Measurements from ENCODE around the gene DBP.

DBP gene

DNA sequence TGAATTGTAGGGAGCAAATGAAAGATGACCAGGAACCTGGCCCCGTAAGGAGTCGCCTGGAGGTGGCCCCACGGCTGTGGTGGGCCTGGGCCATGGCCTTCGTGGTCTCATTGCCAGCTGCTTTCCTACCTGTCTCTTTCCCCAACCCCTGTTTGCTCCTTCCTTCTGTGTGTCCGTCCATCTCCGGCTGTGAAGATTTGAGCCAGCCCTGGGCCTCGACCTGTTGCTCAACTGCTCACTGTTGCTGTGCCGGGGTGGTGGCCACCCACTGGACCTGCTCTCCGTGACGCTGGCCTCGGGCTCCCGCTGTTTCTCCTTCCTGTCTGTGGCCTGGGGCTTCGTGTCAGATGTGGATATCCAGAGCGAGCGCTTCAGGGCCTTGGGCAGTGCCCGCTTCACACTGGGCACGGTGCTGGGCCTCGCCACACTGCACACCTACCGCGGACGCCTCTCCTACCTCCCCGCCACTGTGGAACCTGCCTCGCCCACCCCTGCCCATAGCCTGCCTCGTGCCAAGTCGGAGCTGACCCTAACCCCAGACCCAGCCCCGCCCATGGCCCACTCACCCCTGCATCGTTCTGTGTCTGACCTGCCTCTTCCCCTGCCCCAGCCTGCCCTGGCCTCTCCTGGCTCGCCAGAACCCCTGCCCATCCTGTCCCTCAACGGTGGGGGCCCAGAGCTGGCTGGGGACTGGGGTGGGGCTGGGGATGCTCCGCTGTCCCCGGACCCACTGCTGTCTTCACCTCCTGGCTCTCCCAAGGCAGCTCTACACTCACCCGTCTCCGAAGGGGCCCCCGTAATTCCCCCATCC is 8.5 kb downstream of the DBP start:
- H3K27me3 Mint-ChIP-seq (ENCODE audit: low read depth), result no peaks in the 10 kb centered on the region
- H3K4me3 Mint-ChIP-seq, result peak overlapping the region in 1 of 3 experiments; percentile 35
- TF ChIP-seq CTCF (IDR thresholded peaks at IDR 0.05; ENCODE audit: unreplicated experiment in 3 of 3), result no peak

DNA sequence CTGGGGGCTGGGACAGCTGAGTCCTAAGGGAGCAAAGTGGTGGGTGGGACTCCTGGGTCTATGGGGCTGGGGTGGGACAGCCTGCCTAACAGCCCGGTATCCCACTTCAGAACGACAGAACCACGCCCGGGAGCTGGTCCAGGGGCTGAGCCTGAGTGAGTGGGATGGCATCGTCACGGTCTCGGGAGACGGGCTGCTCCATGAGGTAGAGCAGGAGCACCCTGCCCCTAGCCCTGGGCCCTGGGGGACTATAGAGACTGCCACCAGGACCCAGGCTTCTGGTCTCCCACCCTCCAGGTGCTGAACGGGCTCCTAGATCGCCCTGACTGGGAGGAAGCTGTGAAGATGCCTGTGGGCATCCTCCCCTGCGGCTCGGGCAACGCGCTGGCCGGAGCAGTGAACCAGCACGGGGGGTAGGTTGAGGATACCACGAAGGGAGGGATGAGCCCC is 9.3 kb downstream of the DBP start:
- Mint-ChIP-seq H3K4me1 (peaks cover 34% of the 10 kb centered on the region), H3K36me3 (ENCODE audit: low read depth) (no peaks in the 10 kb centered on the region), H3K9me3 (no peaks in the 10 kb centered on the region), H3K27me3 (ENCODE audit: low read depth) (no peaks in the 10 kb centered on the region), H3K27ac (no peak overlapping the region), H3K4me3 (no peak overlapping the region)
- no peak for TF ChIP-seq CTCF (IDR thresholded peaks at IDR 0.05; ENCODE audit: unreplicated experiment in 3 of 3)

More for the DNA sequence above, 8.5 kb downstream of the DBP start:
- no peaks in the 10 kb centered on the region for H3K36me3 Mint-ChIP-seq (ENCODE audit: low read depth)
- peaks cover 28% of the 10 kb centered on the region for H3K4me1 Mint-ChIP-seq
- H3K27ac Mint-ChIP-seq, result peak overlapping the region in 1 of 3 experiments; percentile 8
- H3K9me3 Mint-ChIP-seq, result no peaks in the 10 kb centered on the region

DNA sequence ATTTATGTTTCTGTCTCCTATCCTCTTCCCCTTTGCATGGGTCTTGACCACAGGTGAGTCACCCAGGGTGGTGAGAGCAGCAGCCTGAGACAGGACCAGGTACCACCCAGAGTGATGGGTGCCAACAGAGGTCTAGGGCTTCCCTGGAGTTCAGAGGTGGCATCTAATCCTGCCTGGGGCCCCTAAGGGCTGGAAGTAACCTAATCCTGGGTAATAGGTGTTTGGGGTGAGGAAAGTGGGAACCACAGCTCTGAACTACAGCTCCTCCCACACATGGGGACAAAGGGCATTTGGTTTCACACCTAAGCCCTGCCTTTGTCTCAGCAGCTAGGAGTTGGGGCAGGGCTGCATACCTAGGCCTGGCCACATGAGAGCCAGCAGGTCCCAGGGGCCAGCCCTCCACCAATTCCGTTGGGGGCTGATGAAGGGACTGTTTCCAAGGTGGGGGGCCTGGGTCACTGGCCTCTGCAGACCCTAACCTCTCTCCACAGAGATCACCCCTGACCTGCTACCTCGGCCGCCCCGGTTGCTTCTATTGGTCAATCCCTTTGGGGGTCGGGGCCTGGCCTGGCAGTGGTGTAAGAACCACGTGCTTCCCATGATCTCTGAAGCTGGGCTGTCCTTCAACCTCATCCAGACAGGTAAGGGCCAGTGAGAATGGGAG is 9.8 kb downstream of the DBP start:
- no peak for TF ChIP-seq CTCF (IDR thresholded peaks at IDR 0.05; ENCODE audit: unreplicated experiment in 3 of 3)
- peak overlapping the region in 2 of 3 experiments; percentile 31 to 51 for H3K4me3 Mint-ChIP-seq
- no peak overlapping the region for H3K27ac Mint-ChIP-seq
- peaks cover 33% of the 10 kb centered on the region for H3K4me1 Mint-ChIP-seq
- no peaks in the 10 kb centered on the region for H3K36me3 Mint-ChIP-seq (ENCODE audit: low read depth)
- H3K9me3 Mint-ChIP-seq, result no peaks in the 10 kb centered on the region
- no peaks in the 10 kb centered on the region for H3K27me3 Mint-ChIP-seq (ENCODE audit: low read depth)

- H3K4me1 Mint-ChIP-seq, result peaks cover 41% of the 10 kb centered on the region
- H3K36me3 Mint-ChIP-seq (ENCODE audit: low read depth), result no peaks in the 10 kb centered on the region
- TF ChIP-seq CTCF (IDR thresholded peaks at IDR 0.05; ENCODE audit: unreplicated experiment in 3 of 3), result no peak
- no peaks in the 10 kb centered on the region for H3K27me3 Mint-ChIP-seq (ENCODE audit: low read depth)
- H3K9me3 Mint-ChIP-seq, result no peaks in the 10 kb centered on the region
- H3K4me3 Mint-ChIP-seq, result peak overlapping the region in 1 of 3 experiments; percentile 90
- H3K27ac Mint-ChIP-seq, result no peak overlapping the region
Measured at GRCh38 chr19:48625891-48626327, 11.3 kb downstream of the DBP start.

DNA sequence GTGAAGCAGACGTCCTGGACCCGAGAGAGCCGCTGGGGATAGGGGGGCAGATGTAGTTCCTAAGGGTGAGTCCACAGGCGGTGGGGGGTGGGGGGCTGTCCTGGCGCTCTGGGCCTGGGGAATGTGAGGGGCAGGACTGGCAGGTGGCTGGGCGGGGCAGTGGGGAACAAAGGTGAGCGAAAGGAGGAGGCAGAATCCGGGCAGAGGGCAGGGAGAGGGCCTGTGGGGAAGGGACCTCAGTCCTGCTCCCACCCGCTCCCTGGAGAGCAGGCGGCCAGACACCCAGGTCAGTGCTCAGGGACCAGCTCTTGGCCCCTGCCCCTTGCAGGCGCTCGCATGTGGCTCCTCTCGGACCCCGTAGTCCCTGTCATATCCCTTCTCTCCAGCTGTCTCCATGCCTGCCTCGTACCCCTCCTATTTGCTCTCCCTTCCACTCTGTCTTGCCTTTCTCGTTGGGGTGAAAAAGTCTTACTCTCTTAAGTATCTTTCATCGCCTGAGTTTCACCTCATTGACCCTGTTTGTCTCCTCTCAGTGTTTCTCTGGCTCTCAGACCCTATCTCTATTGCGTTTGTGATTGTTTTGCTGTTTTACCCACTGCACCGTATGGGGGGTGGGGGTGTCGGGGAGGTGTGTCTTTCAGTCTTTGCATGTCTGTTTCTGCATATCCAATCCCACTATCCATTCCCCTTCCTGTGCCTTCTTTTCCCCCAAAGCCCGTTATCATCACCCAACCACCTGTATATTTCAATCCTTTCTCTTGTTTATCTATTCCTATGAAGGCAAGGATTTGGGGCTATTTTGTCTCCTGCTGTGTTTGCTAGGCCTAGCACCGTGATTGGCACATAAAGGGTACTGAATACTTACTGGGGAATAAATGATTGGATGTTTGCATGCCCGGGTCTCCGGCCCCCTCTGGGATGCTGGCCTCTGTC is 12.1 kb downstream of the DBP start:
- no peak for TF ChIP-seq CTCF (IDR thresholded peaks at IDR 0.05; ENCODE audit: unreplicated experiment in 3 of 3)
- Mint-ChIP-seq H3K27ac (peak overlapping the region; percentile 71 to 99 (median 76)), H3K27me3 (ENCODE audit: low read depth) (no peaks in the 10 kb centered on the region), H3K9me3 (no peaks in the 10 kb centered on the region), H3K4me1 (peaks cover 33% of the 10 kb centered on the region), H3K36me3 (ENCODE audit: low read depth) (no peaks in the 10 kb centered on the region), H3K4me3 (peak overlapping the region; percentile 87 to 90 (median 88))
